Endothelial cell (in vitro differentiated cells): Measurements from ENCODE around the gene TMPRSS11E. TPM values are rescaled to one million over a fixed set of nuclear protein-coding genes. Genes with fewer than 3 reads are reported as not detected.
"Not testable (repeated sequence)": the region's sequence is repeated elsewhere in the genome, so short reads cannot be mapped to it uniquely, and the experiment has no call there.

Source experiments
- DNase-seq: peaks from one replicate; pipeline ENCODE4 v3.0.0; 2021; ENCODE audit warnings: low spot score
- H3K27ac Mint-ChIP-seq: one replicate; pipeline ENCODE4 v1.8.0; 2021; ENCODE audit warnings: mixed read lengths, inconsistent platforms; ENCODE audit not compliant: unreplicated experiment
- H3K27me3 Mint-ChIP-seq: one replicate; pipeline ENCODE4 v1.8.0; 2021; ENCODE audit warnings: mild to moderate bottlenecking, moderate library complexity, mixed read lengths, inconsistent platforms; ENCODE audit not compliant: unreplicated experiment
- H3K36me3 Mint-ChIP-seq: one replicate; pipeline ENCODE4 v1.8.0; 2021; ENCODE audit warnings: mild to moderate bottlenecking, low read depth, mixed read lengths, inconsistent platforms; ENCODE audit not compliant: unreplicated experiment
- H3K4me1 Mint-ChIP-seq: one replicate; pipeline ENCODE4 v1.8.0; 2021; ENCODE audit warnings: mild to moderate bottlenecking, mixed read lengths, inconsistent platforms; ENCODE audit not compliant: unreplicated experiment
- H3K4me3 Mint-ChIP-seq: one replicate; pipeline ENCODE4 v1.8.0; 2021; ENCODE audit warnings: mild to moderate bottlenecking, mixed read lengths, inconsistent platforms; ENCODE audit not compliant: unreplicated experiment
- H3K9me3 Mint-ChIP-seq: one replicate; pipeline ENCODE4 v1.8.0; 2021; ENCODE audit warnings: mixed read lengths, inconsistent platforms; ENCODE audit not compliant: unreplicated experiment
- total RNA-seq: library from RNA; stranded (reverse); fragmentation: NEBNext Ultra II Directional; extraction: Animal tissue kit (Norgen Biotek cat#: 25700); gene quantifications from one replicate; pipeline ENCODE4 v1.2.1, GENCODE V29; 2021; ENCODE audit not compliant: unreplicated experiment
- TF ChIP-seq, protein P1 (sequence below): fragments of 200-600 bp; sonication (generic); IDR thresholded peaks from one replicate; pipeline ENCODE4 v1.5.0; 2021; ENCODE audit warnings: antibody characterized with exemption; ENCODE audit not compliant: unreplicated experiment

Gene TMPRSS11E
- total RNA-seq, 1 donor from 2014 or later = 1.3 TPM

DNA sequence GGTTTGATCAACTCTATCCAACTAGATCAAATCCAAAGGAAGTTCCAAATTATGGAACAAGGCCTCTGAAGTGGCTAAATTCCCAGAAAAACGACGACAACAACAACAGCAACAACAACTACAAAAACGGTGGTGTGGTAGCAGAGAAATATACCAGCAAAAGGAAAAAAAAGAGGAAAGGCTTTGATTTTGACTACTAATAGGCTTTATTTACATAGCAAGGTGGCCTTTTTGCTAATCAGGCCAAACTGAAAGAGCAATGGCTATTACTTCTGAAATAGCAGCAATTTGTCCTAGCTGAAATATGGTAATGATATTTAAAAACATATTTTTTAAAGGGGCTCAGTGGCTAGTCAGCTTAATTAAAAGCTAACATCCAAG is 40.8 kb upstream of the TMPRSS11E start:
- Mint-ChIP-seq H3K27ac (peak overlapping the region; percentile 55), H3K4me1 (peaks cover 29% of the 10 kb centered on the region), H3K4me3 (no peak overlapping the region)

DNA sequence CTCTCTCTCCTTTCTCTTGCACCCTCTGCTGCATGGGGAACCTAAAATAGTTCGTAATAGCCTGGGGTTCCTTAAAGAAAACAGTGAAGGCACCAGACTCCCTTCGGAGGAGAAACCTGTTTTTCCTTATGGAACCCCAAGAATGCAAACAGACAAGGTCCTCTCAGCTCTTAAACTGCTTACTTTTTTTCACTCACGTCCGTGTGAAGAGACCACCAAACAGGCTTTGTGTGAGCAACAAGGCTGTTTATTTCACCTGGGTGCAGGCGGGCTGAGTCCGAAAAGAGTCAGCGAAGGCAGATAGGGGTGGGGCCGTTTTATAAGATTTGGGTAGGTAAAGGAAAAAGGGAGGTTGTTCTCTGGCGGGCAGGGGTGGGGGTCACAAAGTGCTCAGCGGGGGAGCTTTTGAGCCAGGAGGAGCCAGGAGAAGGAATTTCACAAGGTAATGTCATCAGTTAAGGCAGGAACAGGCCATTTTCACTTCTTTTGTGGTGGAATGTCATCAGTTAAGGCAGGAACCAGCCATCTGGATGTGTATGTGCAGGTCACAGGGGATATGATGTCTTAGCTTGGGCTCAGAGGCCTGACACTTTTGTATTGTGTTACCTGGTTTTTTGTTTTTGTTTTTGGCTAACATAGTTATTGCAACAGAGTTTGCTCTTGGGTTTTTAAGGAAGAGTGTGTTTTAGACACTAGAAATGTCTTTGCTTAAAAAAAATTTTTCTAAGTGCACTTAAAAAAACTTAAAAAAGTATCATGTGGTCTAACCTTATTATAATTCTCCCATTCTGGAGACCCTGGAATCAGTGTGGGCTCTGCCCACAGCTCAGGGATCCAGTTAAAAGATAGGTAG is 40.0 kb upstream of the TMPRSS11E start:
- H3K4me3 Mint-ChIP-seq, H3K36me3 Mint-ChIP-seq, H3K9me3 Mint-ChIP-seq, DNase-seq, H3K27me3 Mint-ChIP-seq: not testable (repeated sequence)
- Mint-ChIP-seq H3K4me1 (peaks cover 29% of the 10 kb centered on the region), H3K27ac (peak overlapping the region; percentile 45)

More for the DNA sequence above, 40.8 kb upstream of the TMPRSS11E start:
- Mint-ChIP-seq H3K27me3 (peaks cover 4% of the 10 kb centered on the region), H3K36me3 (no peaks in the 10 kb centered on the region), H3K9me3 (no peaks in the 10 kb centered on the region)
- no peak for DNase-seq
- TF ChIP-seq, protein P1, sequence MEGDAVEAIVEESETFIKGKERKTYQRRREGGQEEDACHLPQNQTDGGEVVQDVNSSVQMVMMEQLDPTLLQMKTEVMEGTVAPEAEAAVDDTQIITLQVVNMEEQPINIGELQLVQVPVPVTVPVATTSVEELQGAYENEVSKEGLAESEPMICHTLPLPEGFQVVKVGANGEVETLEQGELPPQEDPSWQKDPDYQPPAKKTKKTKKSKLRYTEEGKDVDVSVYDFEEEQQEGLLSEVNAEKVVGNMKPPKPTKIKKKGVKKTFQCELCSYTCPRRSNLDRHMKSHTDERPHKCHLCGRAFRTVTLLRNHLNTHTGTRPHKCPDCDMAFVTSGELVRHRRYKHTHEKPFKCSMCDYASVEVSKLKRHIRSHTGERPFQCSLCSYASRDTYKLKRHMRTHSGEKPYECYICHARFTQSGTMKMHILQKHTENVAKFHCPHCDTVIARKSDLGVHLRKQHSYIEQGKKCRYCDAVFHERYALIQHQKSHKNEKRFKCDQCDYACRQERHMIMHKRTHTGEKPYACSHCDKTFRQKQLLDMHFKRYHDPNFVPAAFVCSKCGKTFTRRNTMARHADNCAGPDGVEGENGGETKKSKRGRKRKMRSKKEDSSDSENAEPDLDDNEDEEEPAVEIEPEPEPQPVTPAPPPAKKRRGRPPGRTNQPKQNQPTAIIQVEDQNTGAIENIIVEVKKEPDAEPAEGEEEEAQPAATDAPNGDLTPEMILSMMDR = no peak

DNA sequence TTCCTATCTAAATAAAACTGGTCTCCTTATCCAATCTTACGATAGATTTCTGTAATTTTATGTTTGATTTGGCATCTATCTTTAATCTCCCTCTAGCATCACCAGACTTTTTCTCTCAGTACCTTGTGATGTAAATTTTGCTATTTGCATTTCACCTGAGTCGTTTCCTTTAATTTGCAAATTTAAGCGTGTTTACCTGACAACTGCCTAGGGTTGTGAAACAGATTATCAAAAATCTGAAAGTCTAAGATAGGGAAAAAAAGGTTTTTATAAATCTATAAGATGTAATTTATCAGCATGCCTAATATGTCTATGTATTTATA is 39.4 kb upstream of the TMPRSS11E start:
- Mint-ChIP-seq H3K4me3 (no peak overlapping the region), H3K9me3 (no peaks in the 10 kb centered on the region), H3K4me1 (peaks cover 29% of the 10 kb centered on the region), H3K27ac (no peak overlapping the region), H3K36me3 (no peaks in the 10 kb centered on the region), H3K27me3 (peaks cover 4% of the 10 kb centered on the region)
- no peak for DNase-seq
- TF ChIP-seq, protein P1 = no peak

DNA sequence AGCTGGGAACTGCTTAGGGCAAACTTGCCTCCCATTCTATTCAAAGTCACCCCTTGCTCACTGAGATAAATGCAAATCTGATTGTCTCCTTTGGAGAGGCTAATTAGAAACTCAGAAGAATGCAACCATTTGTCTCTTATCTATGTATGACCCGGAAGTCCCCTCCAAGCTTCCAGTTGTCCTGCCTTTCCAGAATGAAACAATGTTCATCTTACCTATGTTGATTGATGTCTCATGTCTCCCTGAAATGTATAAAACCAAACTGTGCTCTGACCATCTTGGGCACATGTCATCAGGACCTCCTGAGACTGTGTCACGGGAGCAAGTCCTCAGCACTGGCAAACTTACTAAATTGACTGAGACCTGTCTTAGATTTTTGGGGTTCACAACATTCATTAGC is 37.1 kb upstream of the TMPRSS11E start:
- Mint-ChIP-seq H3K36me3 (no peaks in the 10 kb centered on the region), H3K4me3 (no peak overlapping the region), H3K4me1 (peaks cover 35% of the 10 kb centered on the region), H3K27me3 (peaks cover 3% of the 10 kb centered on the region), H3K9me3 (no peaks in the 10 kb centered on the region), H3K27ac (no peak overlapping the region)
- TF ChIP-seq, protein P1 = no peak
- no peak for DNase-seq

DNA sequence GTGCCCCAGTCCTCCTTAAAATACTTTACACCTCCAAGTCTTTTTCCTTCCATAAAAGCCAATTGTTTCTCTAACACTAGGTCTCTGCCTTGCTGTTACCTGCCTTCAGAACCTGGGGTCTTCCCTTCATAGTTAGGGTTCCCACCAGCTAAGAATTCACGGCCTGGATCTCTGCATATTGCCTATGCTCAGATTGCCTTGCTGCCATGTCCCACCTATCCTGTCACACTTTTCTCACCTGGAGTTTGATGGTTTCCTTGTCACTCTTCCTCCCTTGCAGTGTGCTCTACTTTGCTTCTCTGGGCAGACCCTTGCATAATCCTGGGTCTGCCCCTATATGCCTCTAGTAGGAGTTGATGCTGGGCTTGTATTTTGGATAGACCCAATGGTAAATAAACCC is 36.6 kb upstream of the TMPRSS11E start:
- no peak overlapping the region for H3K4me3 Mint-ChIP-seq
- H3K27me3 Mint-ChIP-seq = peaks cover 3% of the 10 kb centered on the region
- no peak overlapping the region for H3K27ac Mint-ChIP-seq
- H3K36me3 Mint-ChIP-seq = no peaks in the 10 kb centered on the region
- H3K4me1 Mint-ChIP-seq = peaks cover 35% of the 10 kb centered on the region
- H3K9me3 Mint-ChIP-seq = no peaks in the 10 kb centered on the region
- DNase-seq = no peak
- TF ChIP-seq, protein P1 = no peak

DNA sequence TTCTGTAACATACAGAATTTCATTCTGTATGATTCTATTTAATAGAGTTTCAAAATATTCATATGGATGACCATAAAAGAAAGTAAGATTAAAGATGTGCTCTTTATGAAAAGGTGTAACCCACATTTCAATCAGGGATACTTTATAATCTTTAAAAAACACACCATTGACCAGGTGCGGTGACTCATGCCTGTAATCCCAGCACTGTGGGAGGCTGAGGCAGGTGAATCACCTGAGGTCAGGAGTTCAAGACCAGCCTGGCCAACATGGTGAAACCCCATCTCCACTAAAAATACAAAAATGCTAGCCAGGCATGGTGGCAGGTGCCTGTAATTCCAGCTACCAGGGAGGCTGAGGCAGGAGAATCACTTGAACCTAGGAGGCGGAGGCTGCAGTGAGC is 35.2 kb upstream of the TMPRSS11E start:
- H3K4me3 Mint-ChIP-seq, H3K27ac Mint-ChIP-seq, H3K9me3 Mint-ChIP-seq, H3K27me3 Mint-ChIP-seq, DNase-seq, H3K36me3 Mint-ChIP-seq: not testable (repeated sequence)
- H3K4me1 Mint-ChIP-seq = peaks cover 26% of the 10 kb centered on the region
